ENCODE results near the gene DUOXA2. TPM values are rescaled to one million over a fixed set of nuclear protein-coding genes. Genes with fewer than 3 reads are reported as not detected.

The DUOXA2 gene
- total RNA-seq, 4 donors from 2014 or later, result 11.8 to 48.4 (median 27.0) TPM

- intact Hi-C loops (cut with DNase I), result no loop called here
- Histone ChIP-seq H3K4me1 (peaks cover 0 to 9% of the 10 kb centered on the region in 2 donors), H3K27ac (no peak overlapping the region)
Observed at GRCh38 chr15:45157974-45158373, 43.8 kb downstream of the DUOXA2 start.

GRCh38 chr15:45161666-45162065 is 47.5 kb downstream of the DUOXA2 start:
- intact Hi-C loops (cut with DNase I), result no loop called here
- peaks cover 8 to 9% of the 10 kb centered on the region in 2 donors for H3K36me3 ChIP-seq
- TF ChIP-seq CTCF (IDR thresholded peaks at IDR 0.05), result no peak
- TF ChIP-seq POLR2A (IDR thresholded peaks at IDR 0.05), result no peak
- no peak overlapping the region for H3K4me3 ChIP-seq (replicated peaks in 1 of 3)
- 97 to 98% methylated on average over 6 to 11 of the region's 14 CpGs for WGBS, 2 donors
- peaks cover 7 to 22% of the 10 kb centered on the region in 2 donors for H3K4me1 ChIP-seq
- no peak overlapping the region for H3K27ac ChIP-seq
- DNase-seq, result no peak
- no peaks in the 10 kb centered on the region for H3K9me3 ChIP-seq
- H3K27me3 ChIP-seq, result no peaks in the 10 kb centered on the region

More at GRCh38 chr15:45157974-45158373, 43.8 kb downstream of the DUOXA2 start:
- DNase-seq, result no peak
- Histone ChIP-seq H3K9me3 (no peaks in the 10 kb centered on the region), H3K4me3 (replicated peaks in 1 of 3) (no peak overlapping the region), H3K27me3 (no peaks in the 10 kb centered on the region), H3K36me3 (peaks cover 18 to 20% of the 10 kb centered on the region in 2 donors)
- no peak for TF ChIP-seq CTCF (IDR thresholded peaks at IDR 0.05)
- TF ChIP-seq POLR2A (IDR thresholded peaks at IDR 0.05), result no peak
- 59 to 67% methylated on average over 1 of the region's 1 CpG for WGBS, 2 donors

- 34 to 47% methylated on average over 4 to 7 of the region's 7 CpGs for WGBS, 2 donors
- Histone ChIP-seq H3K4me3 (replicated peaks in 1 of 3) (no peak overlapping the region), H3K4me1 (peaks cover 7 to 28% of the 10 kb centered on the region in 2 donors), H3K36me3 (no peaks in the 10 kb centered on the region), H3K27ac (peak overlapping the region in 1 of 3 donors; percentile 49), H3K9me3 (no peaks in the 10 kb centered on the region), H3K27me3 (no peaks in the 10 kb centered on the region)
- intact Hi-C loops (cut with DNase I), result no loop called here
- DNase-seq, result peak; percentile 69 to 75
- no peak for TF ChIP-seq POLR2A (IDR thresholded peaks at IDR 0.05)
- TF ChIP-seq CTCF (IDR thresholded peaks at IDR 0.05), result peak; percentile 44 to 81 (median 68)
Observed at GRCh38 chr15:45162771-45163507, 48.8 kb downstream of the DUOXA2 start.

GRCh38 chr15:45163508-45163856 is 49.4 kb downstream of the DUOXA2 start:
- Histone ChIP-seq H3K4me1 (peaks cover 7 to 32% of the 10 kb centered on the region in 2 donors), H3K27ac (peak overlapping the region in 1 of 3 donors; percentile 49), H3K9me3 (no peaks in the 10 kb centered on the region), H3K36me3 (no peaks in the 10 kb centered on the region), H3K27me3 (no peaks in the 10 kb centered on the region), H3K4me3 (replicated peaks in 1 of 3) (no peak overlapping the region)
- DNase-seq, result no peak
- TF ChIP-seq POLR2A (IDR thresholded peaks at IDR 0.05) (no peak), CTCF (IDR thresholded peaks at IDR 0.05) (no peak)
- 97 to 98% methylated on average over 5 to 8 of the region's 9 CpGs for WGBS, 2 donors
- intact Hi-C loops (cut with DNase I), result no loop called here

- no peaks in the 10 kb centered on the region for H3K9me3 ChIP-seq
- intact Hi-C loops (cut with DNase I), result no loop called here
- peaks cover 7 to 32% of the 10 kb centered on the region in 2 donors for H3K4me1 ChIP-seq
- H3K27me3 ChIP-seq, result no peaks in the 10 kb centered on the region
- no peak overlapping the region for H3K4me3 ChIP-seq (replicated peaks in 1 of 3)
- WGBS, 2 donors, result 100% methylated on average over 1 of the region's 1 CpG
- peak overlapping the region in 1 of 3 donors; percentile 99 for H3K27ac ChIP-seq
- no peak for DNase-seq
- H3K36me3 ChIP-seq, result no peaks in the 10 kb centered on the region
- no peak for TF ChIP-seq CTCF (IDR thresholded peaks at IDR 0.05)
- no peak for TF ChIP-seq POLR2A (IDR thresholded peaks at IDR 0.05)
Observed at GRCh38 chr15:45164914-45165313, 50.8 kb downstream of the DUOXA2 start.

Data from thyroid gland (tissue), 4 donors.